ENCODE measurements around the gene FOXD4L6.
"Not testable (repeated sequence)": the region's sequence is repeated elsewhere in the genome, so short reads cannot be mapped to it uniquely, and the experiment has no call there.

DNA sequence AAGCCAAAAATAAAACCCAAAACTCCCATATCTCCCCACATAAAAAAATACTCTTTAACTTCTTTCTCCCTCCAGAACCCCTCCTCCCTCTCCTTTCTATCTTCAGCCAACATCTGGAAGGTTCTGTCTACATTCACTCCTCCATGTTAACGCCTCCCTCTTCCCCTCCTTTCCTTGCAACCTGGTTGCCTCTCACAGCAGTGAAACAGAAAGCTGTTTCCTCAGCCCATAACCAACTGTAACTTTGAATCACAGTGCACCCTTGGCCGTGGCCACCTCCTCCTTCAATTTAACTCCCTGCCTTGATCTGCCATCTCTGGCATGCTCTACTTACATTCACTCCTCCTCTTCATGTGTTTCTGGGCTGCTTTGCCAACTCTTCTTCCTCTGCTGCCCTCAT is 33.4 kb downstream of the FOXD4L6 start:
- TF ChIP-seq, protein P1, sequence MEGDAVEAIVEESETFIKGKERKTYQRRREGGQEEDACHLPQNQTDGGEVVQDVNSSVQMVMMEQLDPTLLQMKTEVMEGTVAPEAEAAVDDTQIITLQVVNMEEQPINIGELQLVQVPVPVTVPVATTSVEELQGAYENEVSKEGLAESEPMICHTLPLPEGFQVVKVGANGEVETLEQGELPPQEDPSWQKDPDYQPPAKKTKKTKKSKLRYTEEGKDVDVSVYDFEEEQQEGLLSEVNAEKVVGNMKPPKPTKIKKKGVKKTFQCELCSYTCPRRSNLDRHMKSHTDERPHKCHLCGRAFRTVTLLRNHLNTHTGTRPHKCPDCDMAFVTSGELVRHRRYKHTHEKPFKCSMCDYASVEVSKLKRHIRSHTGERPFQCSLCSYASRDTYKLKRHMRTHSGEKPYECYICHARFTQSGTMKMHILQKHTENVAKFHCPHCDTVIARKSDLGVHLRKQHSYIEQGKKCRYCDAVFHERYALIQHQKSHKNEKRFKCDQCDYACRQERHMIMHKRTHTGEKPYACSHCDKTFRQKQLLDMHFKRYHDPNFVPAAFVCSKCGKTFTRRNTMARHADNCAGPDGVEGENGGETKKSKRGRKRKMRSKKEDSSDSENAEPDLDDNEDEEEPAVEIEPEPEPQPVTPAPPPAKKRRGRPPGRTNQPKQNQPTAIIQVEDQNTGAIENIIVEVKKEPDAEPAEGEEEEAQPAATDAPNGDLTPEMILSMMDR (IDR thresholded peaks at IDR 0.05; ENCODE audit: low read depth, low read length, poor library complexity, severe bottlenecking): not testable (repeated sequence)
- TF ChIP-seq EZH2phosphoT487 (IDR thresholded peaks at IDR 0.05; ENCODE audit: borderline replicate concordance, low read length): not testable (repeated sequence)

Data from DOHH2 (cell line).